Muscle of leg (tissue), 11 donors: ENCODE data around the gene HMGB1. TPM values are rescaled to one million over a fixed set of nuclear protein-coding genes. Genes with fewer than 3 reads are reported as not detected.
"Not testable (repeated sequence)": the region's sequence is repeated elsewhere in the genome, so short reads cannot be mapped to it uniquely, and the experiment has no call there.

Source experiments
- DNase-seq: peaks from one replicate; pipeline ENCODE4 v3.0.0; 2013
- H3K27ac ChIP-seq: one replicate; pipeline ENCODE4 v1.5.1; 2013; ENCODE audit warnings: mild to moderate bottlenecking, low read length, control low read depth
- H3K27me3 ChIP-seq: one replicate; pipeline ENCODE4 v1.6.1; 2013; ENCODE audit warnings: low read length; ENCODE audit not compliant: control insufficient read depth, insufficient read depth
- H3K36me3 ChIP-seq: one replicate; pipeline ENCODE4 v1.6.1; 2013; ENCODE audit warnings: low read length; ENCODE audit not compliant: control insufficient read depth, insufficient read depth
- H3K4me1 ChIP-seq: one replicate; pipeline ENCODE4 v1.6.1; 2013; ENCODE audit warnings: low read length; ENCODE audit not compliant: control insufficient read depth, insufficient read depth
- H3K4me3 ChIP-seq: one replicate; pipeline ENCODE4 v1.5.1; 2013; ENCODE audit warnings: low read length, control low read depth
- H3K9me3 ChIP-seq: replicated peaks from 2 replicates; pipeline ENCODE4 v1.6.1; 2013; ENCODE audit warnings: low read depth, low read length; ENCODE audit not compliant: control insufficient read depth
- WGBS: methylation state at CpG from one replicate; pipeline ENCODE4 v1.1.5; 2013; ENCODE audit warnings: missing lambda C conversion rate; ENCODE audit not compliant: insufficient coverage; 5-methylcytosine and 5-hydroxymethylcytosine counted together
- polyA plus RNA-seq, 8 donors: library from polyadenylated mRNA; unstranded; fragments of 120-200 nt; gene quantifications; one replicate each; pipeline versions ENCODE4 v1.2.1 to v1.2.3, GENCODE V29; 2013; ENCODE audit warnings: inconsistent platforms in 1 of 8, low replicate concordance in 1 of 8; ENCODE audit not compliant: insufficient read length in 8 of 8, insufficient read depth in 1 of 8
- total RNA-seq: library from RNA; stranded (reverse); fragments of 120-200 nt; gene quantifications from one replicate; pipeline ENCODE4 v1.2.4, GENCODE V29; 2013

Gene HMGB1
- total and polyA plus RNA-seq, 9 donors = 362 to 601 (median 490) TPM

DNA sequence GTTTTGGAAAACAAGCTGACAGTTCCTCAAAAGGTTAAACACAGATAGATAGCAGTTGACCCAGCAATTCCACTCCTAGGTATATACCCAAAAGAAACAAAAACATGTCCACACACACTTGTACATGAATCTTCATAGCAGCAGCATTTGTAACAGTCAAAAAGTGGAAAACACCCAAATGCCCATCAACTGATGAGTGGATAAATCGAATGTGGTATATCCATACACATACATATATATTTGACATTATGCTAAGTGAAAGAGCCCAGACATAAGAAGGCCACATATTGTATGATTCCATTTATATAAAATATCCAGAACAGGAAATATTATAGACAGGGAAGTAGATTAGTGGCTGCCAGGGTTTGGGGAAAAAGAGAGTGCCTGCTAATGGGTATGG is 7.9 kb upstream of the HMGB1 start:
- Histone ChIP-seq H3K36me3 (no peaks in the 10 kb centered on the region), H3K27me3 (no peaks in the 10 kb centered on the region), H3K4me3 (no peak overlapping the region), H3K4me1 (peaks cover 6% of the 10 kb centered on the region), H3K9me3 (no peaks in the 10 kb centered on the region), H3K27ac (no peak overlapping the region)
- no peak for DNase-seq
- no CpG with 5 or more reads among the region's 1 CpG for WGBS

DNA sequence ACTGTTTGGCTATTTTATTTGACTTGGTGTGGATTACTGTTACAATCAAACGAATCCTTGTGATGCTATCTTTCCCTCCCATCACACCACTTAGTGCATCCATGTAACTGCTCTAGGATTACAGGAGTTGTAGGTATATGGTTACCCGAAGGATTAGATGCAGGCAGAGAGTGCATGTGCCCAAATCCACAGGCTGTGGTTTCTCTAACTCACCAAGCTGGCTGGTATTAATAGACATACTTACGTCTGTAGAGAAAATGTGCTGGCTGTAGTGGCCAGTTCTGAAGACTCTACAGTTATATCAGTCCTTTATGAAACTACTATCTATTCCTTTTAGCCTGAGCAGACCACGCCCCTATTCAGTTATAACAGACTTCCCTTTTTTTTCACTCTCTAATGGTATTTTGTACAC is 1.1 kb upstream of the HMGB1 start:
- peak; percentile 34 for DNase-seq
- Histone ChIP-seq H3K4me3 (no peak overlapping the region), H3K36me3 (peaks cover 5% of the 10 kb centered on the region), H3K27me3 (no peaks in the 10 kb centered on the region), H3K4me1 (peaks cover 6% of the 10 kb centered on the region), H3K9me3 (no peaks in the 10 kb centered on the region), H3K27ac (peak overlapping the region; percentile 89)
- 82% methylated on average over 1 of the region's 4 CpGs for WGBS

DNA sequence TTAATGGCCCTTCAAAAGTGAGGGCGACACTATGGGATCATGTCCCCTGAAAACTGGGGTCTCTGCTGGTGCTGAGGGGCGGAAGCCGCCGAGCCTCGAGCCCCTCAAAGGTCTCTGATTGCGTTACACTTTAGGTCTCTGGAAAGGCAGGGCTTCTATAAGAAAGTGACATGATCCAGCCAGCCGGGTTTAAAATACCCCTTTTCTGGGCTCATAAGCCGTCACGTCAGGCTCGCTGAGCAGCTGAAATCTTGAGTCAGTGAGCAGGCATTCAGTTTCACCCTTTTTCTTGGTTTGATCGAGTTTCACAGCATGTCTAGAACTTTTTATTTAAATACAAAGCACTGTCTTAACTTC is 600 bp upstream of the HMGB1 start:
- no peak for DNase-seq
- WGBS = 2% methylated on average over 10 of the region's 11 CpGs
- peak overlapping the region; percentile 89 for H3K27ac ChIP-seq

GRCh38 chr13:30465343-30465592 is 468 bp downstream of the HMGB1 start:
- no peaks in the 10 kb centered on the region for H3K27me3 ChIP-seq
- no peaks in the 10 kb centered on the region for H3K9me3 ChIP-seq
- H3K27ac ChIP-seq = peak overlapping the region; percentile 89
- H3K36me3 ChIP-seq = peaks cover 5% of the 10 kb centered on the region
- H3K4me3 ChIP-seq = peak overlapping the region; percentile 43
- peaks cover 6% of the 10 kb centered on the region for H3K4me1 ChIP-seq
- DNase-seq = no peak
- 0% methylated on average over 30 of the region's 41 CpGs for WGBS

More for the DNA sequence above, 600 bp upstream of the HMGB1 start:
- Histone ChIP-seq H3K27me3 (no peaks in the 10 kb centered on the region), H3K4me1 (peaks cover 6% of the 10 kb centered on the region), H3K9me3 (no peaks in the 10 kb centered on the region), H3K4me3 (peak overlapping the region; percentile 28), H3K36me3 (peaks cover 5% of the 10 kb centered on the region)

GRCh38 chr13:30464496-30465342 is 1.0 kb downstream of the HMGB1 start:
- Histone ChIP-seq H3K4me3 (peak overlapping the region; percentile 54), H3K36me3 (peaks cover 5% of the 10 kb centered on the region), H3K9me3 (no peaks in the 10 kb centered on the region), H3K27ac (peak overlapping the region; percentile 95), H3K27me3 (no peaks in the 10 kb centered on the region), H3K4me1 (peaks cover 6% of the 10 kb centered on the region)
- DNase-seq = peak; percentile 96
- WGBS = under 1% methylated on average over 105 of the region's 136 CpGs

DNA sequence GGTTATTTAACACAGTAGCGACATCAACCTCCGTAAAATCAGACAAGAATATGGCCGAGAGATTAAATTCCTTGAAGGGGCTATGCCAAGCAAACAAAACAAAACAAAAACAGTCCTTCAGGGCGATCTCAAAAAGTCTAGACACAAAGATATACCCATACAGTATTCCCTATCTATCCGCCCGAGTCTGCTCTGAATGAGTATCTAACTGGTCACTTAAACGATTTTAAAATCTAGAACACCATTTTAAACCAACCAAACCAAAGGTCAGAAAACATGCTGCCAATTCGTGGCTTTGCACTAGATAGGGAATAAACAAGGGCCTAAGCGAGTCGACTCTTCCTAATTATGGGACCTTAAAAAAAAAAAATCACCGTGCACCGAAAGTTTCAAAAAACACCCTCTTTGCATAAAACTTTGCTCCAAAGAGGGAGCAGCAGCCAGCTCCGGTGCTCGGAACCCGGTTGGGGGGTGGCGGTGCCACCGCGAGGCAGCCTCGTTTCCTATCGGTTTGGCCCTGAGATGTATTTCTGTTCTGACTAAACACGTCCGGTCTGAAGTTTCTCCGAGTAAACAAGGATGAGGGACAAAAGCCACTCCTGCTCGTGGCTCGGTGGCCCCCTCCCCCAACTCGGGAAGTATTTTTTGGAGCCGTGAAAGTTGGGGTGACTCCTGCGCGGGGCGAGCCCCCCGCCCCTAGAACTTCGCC is 1.8 kb downstream of the HMGB1 start:
- peaks cover 6% of the 10 kb centered on the region for H3K4me1 ChIP-seq
- WGBS = under 1% methylated on average over 22 of the region's 32 CpGs
- H3K27ac ChIP-seq = peak overlapping the region; percentile 95
- peak overlapping the region; percentile 54 for H3K4me3 ChIP-seq
- H3K9me3 ChIP-seq = no peaks in the 10 kb centered on the region
- peak; percentile 80 for DNase-seq
- peaks cover 5% of the 10 kb centered on the region for H3K36me3 ChIP-seq
- H3K27me3 ChIP-seq = no peaks in the 10 kb centered on the region

DNA sequence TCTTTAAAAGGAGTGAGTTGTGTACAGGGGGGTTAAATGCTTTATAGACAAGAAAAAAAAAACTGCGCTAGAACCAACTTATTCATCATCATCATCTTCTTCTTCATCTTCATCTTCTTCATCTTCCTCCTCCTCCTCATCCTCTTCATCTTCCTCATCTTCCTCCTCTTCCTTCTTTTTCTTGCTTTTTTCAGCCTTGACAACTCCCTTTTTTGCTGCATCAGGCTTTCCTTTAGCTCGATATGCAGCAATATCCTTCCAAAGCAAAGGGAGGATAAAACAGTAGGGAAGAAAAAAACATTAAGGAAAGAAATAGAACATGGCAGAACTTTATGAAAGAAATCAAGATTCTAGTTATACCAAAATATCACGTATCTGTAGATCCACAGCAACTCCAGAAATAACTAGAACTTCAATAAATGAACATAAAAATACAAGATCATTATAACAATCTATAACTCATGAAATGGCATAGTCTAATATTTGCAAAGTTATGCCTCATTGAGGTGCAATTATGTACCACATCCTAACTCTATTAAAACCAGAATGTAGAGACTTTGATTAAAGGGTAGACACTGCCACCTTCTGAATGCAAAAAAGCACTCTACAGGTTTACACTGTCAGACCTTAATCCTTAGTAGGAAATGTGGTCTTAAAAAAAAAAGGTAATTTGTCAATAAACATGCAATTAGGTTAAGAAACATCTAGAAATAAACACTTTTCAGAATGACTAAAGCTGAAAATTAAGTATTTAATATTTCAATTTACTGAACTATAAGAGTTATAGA is 4.3 kb downstream of the HMGB1 start:
- not testable (repeated sequence) for H3K4me3 ChIP-seq, H3K9me3 ChIP-seq

GRCh38 chr13:30457306-30457891 is 8.3 kb downstream of the HMGB1 start:
- Histone ChIP-seq H3K4me1 (no peaks in the 10 kb centered on the region), H3K9me3 (no peaks in the 10 kb centered on the region), H3K36me3 (peaks cover 3% of the 10 kb centered on the region), H3K27ac (no peak overlapping the region), H3K4me3 (no peak overlapping the region), H3K27me3 (no peaks in the 10 kb centered on the region)
- DNase-seq = no peak
- WGBS = 100% methylated on average over 1 of the region's 3 CpGs

More for the DNA sequence above, 4.3 kb downstream of the HMGB1 start:
- H3K4me1 ChIP-seq, H3K36me3 ChIP-seq, H3K27ac ChIP-seq, H3K27me3 ChIP-seq: not testable (repeated sequence)
- no CpG with 5 or more reads among the region's 3 CpGs for WGBS
- DNase-seq = peak; percentile 64

DNA sequence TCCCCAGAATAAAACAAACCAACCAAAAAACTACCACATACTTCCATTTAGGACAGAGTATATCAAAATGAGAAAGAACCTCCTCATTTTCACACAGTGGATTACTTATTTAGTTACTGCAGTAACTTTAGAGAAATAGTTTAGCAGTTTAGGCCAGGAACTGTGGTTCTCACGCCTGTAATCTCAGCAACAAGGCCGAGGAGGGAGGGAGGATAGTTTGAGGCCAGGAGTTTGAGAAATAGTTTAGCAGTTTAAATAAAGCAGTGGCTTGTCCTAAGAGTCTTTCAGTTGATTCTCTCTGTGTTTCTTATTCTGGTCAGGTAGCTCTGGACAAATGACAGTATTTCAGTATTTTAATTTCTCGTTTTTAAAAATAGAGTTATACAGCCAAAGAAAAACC is 9.4 kb downstream of the HMGB1 start:
- Histone ChIP-seq H3K27me3 (no peaks in the 10 kb centered on the region), H3K4me3 (no peak overlapping the region), H3K9me3 (no peaks in the 10 kb centered on the region), H3K27ac (no peak overlapping the region), H3K36me3 (peaks cover 2% of the 10 kb centered on the region), H3K4me1 (no peaks in the 10 kb centered on the region)
- no CpG with 5 or more reads among the region's 3 CpGs for WGBS
- DNase-seq = no peak

- Histone ChIP-seq H3K27ac (no peak overlapping the region), H3K27me3 (no peaks in the 10 kb centered on the region), H3K4me3 (no peak overlapping the region), H3K9me3 (no peaks in the 10 kb centered on the region), H3K4me1 (no peaks in the 10 kb centered on the region), H3K36me3 (peaks cover 2% of the 10 kb centered on the region)
- whole genome bisulfite sequencing = 88% methylated on average over 2 of the region's 2 CpGs
- no peak for DNase-seq
These were observed 10.7 kb downstream of the HMGB1 start for GRCh38 chr13:30454991-30455390.
